HG03064 (cell line): ENCODE data around the gene TMEM51.

Source experiments
- ATAC-seq: cut with Tn5 transposase; IDR thresholded peaks from one replicate; pipeline ENCODE4 v1.9.1; 2021; ENCODE audit warnings: low read depth; ENCODE audit not compliant: unreplicated experiment

The TMEM51 gene

DNA sequence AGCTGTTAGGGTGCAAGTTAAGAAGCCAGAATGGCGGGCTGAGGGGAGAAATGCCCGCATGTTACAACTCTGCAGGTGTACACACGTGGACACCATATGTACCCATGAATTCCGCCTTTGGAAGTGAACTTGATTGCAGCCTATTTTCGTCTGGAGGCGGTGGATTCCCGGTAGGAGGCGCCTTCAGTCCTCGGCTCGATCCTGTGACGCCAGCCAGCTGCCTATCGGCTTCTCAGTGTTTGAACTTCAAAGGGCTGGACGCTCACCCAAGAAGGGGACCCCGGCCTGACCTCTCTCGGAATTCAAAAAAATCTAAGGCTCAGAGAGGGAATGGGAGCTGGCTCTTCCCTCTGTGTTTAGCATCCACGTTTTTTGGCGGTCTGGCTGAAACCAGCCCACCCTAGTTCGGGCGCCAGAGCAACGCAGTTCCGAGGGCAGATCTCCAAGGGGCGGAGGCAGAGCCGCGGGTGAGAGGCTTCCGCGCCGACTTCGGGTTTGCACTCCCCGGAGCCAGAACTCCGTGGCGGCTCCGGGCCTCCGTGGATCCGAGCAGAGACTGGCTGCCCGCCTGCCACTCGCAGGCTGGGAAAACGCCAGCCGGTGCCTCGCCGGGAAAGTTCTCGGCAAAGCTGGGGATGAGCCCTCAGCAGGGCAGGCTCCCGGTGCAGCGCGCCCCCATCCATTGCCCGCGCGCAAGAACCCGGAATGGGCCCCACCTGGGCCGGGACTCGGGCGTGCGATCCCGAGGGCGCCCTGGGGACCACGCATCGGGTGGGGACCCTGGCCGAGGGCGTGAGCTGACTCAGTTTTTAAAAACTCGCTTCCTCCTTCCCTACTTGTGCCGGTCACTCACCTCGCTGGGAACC lies 996 bp upstream of the TMEM51 start:
- no peak for ATAC-seq

DNA sequence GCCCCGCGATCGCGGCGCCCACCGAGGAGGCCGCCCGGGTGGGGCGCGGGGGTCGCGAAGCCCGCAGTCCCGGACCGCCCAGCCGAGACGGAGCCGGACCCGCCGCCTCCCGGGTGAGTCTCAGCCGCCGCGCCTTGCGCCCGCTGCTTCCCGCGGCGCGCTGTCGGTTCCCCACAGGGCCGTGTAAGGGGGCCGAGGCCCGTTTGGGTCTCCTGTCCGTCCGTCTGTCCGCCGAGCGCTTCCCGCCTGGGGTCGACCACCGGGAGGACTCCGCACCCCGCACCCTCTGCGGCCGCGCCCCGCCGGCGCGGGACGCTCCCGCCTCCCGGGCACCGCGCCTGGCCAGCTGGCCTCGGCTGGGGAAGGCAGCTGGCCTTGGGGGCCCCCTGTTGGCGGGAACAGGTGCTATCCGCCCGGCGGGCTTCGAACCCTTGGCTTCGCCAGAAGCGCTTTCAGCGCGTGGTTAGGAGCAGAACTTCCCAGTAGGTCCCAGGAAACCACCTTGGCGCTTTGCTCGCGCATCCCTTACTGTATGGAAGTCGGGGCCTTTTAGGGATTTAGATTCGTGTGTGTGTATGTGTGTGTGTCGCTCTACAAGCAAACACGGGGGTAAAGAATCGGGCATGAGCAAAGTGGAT lies 414 bp downstream of the TMEM51 start:
- no peak for ATAC-seq

DNA sequence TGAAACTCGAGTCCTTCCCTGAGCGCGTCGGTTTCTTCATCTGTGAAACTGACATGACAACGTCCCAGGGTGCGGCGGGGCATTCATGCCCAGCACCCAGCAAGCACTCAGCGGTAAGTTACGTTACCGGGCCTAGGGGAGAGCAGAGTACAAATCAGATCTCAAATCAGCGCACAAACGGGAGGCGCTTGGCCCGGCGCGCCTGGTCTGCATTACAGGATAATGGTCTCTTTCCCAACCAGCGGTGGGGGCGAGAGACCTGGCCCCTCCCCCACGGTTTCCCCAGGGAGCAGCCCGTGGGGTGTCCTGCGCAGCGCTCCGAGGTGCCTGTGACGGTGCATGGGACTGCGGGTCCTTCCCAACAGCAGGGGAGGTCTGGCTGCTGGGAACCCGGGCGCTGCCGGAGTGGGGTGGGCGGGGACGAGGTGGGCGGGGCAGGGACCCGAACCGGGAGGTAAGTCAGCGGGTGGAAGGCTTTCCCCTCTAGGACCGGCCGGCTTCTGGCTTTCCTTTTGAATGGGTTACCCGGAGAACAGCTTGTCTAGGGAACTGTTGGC lies 1.0 kb downstream of the TMEM51 start:
- no peak for ATAC-seq

DNA sequence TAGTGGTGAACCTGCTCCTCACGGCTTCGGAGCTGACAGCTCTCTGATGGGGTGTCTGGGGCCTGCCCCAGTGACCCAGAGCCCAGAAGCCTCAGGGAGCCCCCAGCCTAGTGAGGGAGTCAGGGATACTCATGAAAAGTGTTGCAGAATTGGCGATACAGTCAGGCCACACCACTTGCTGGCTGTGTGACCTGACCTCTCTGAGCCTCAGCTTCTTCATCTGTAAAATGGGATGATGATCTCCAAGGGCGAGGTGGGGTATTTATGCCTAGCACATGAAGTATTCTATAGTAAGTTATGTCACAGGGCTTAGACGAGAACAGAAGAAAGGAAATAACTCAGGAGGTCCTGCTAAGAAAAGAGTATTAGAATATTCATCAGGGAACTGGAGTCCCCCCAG lies 1.6 kb downstream of the TMEM51 start:
- ATAC-seq, result no peak

DNA sequence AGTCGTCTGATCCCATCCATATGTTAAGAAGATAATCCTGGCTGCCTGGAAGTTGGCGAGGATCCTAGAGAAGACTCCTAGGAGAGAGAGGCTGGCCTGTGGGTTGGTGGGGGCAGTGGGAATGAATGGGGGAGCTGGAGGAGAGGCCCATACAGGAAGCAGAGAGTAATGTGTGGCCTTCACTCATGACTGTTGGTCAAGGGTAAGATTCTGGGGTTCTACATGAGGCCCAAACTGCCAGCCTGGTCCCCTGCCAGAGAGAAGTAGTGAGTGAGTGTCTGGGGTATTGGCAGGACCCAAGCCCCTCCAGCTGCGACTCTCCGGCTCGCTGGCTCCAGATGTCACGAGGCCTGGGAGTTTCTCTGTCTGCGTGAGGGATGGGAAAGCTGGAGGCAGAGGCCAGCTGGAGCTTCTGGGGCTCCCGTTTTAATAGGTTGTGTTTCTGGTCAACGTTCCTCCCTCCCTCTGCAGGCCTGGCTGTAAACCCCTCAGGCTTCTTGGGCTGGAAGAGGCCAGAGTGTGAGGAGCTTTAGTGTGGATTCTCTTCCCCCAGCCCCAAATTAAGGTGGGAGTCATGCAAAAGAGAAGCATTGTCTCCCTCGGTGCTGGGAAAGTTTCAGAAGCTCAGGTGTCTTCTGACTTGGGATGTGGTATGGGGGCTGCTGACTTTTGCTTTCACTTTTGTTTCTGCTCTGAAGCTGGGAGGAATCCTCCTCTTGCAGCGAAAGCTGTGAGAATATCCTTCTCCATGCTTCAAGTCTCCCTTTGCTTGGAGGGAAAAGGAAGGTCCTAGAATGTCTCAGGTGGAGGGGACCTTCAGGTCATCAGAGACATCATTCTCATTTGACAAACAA lies 2.6 kb downstream of the TMEM51 start:
- ATAC-seq, result no peak

DNA sequence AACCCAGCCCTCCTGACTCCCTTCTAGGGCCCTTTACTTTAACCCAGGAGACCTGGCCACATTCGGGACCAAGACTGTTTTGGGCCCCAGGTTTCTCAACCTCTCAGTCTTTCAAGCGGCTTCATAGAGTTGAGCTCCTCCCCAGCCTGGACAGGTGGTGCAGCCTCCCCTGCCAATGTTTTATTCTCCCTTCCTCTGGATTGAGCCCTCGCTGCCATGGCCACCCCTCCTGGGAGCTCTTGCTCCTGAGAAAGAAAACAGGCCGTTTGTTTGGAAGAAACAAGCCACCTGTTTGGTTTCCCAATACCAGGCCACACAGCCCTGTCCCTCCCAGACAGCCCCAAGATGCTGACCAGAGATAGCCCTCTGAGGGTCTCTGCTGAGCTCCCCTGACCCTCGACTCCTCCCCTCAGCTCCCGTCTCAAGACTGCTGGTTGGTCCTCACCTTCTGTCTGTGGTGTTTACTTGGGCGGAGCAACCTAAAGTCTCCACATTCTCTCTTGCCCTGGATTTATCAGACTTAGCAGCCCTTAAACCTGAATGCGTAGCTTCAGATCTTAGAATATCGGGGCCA lies 3.3 kb downstream of the TMEM51 start:
- no peak for ATAC-seq

DNA sequence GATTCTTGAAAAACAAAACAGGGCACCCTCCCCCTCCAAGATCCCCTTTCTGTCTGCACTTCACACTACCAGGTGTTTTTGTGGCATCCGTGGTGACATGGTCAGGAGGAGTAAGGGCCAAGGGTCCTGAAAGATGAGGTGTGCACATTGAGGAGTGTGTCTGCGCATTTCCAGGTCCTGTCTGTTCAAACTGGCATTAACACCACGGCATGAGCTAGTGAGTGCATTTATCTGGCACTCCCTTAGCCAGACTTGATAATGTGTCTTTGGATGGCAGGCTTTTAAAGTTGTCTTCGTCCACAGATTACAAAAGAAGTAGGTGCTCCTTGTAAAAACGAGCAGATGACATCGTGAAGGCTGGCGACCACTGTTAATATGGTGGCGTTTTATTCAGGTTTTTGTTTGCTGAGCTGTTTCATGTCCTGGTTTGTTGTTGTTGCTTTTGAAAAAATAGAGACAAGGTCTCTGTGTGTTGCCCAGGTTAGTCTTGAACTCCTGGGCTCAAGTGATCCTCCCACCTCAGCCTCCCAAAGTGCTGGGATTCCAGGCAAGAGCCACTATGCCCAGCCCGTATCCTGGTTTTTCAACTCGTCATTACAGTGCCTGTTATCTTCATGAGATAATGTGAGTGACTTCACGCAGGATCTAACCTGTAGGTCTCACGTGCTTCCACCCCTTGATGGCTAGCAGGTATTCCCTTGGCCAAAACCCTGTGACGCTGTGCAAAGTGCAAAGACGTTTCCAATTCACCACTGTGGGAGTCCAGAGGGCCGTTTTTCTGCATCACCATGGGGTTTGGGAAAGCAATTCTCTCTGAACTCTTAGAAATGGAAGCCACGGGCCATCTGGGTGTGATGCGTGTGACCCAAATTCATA lies 4.2 kb downstream of the TMEM51 start:
- no peak for ATAC-seq

DNA sequence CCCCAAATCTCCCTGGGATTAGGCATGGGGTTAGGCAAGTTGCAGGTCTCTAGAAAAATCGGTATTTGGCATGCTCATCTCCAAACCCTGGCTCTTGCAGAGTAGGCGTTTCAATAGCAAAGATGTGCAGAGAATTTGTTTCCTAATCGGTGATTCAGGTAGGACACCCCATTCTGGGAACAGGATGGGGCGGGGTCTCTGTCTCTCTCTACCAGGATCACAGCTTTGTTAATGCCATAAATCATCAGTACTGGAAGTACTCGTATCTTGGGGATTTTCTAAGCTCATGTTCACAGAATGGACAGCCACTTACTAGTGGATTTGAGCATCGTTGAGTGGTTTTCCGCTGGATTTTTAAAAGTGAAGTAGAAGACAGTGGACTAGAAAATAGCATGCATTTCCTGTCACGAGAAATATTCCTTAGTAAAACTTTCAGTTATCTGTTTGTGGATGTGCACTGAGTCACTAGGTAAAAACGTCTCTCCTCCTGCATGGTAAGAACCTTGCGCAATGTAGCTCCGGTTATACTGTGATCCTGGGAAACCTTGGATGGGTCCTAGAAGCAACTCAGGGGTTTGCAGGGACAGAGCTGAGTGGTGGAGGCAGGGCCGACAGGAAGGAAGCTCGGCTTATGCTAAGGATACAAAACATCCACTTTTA lies 5.1 kb downstream of the TMEM51 start:
- ATAC-seq, result no peak

DNA sequence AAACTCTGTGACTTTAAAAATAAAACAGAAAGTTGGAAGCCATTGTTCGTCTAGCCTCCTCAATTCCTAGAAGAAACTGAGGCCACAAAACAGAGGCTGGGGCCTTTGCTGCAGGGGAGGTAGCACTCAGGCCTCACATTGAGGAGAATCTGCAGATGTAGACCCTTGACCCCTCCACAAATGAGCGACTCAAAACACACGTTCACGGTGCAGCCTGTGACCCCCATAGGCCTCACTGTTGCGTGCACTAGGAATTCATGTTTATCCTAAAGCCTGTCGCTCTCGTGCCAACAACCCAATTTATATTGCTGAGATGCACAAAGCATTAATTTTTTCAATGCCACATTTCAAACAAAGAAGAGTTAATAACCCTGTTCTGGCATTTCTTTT lies 5.6 kb downstream of the TMEM51 start:
- ATAC-seq, result no peak

DNA sequence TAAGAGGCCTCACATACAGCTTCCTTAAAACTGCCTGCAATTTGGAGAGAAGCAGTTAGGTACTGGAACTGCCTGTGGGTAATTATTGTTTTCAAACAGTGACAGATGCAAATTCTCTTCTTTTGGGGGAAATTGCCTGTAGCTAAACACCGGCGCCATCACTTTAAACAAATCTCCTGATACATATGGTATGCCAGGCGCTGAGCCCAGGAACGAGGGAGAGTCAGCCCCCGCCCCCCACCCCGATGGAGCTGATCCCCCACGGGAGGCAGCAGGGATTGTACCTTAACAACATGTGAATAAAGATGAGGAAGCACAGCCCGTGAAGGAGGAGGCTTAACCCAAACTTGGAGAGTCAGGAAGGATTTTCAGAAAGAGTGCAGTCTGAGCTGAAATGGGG lies 7.1 kb downstream of the TMEM51 start:
- ATAC-seq, result no peak

DNA sequence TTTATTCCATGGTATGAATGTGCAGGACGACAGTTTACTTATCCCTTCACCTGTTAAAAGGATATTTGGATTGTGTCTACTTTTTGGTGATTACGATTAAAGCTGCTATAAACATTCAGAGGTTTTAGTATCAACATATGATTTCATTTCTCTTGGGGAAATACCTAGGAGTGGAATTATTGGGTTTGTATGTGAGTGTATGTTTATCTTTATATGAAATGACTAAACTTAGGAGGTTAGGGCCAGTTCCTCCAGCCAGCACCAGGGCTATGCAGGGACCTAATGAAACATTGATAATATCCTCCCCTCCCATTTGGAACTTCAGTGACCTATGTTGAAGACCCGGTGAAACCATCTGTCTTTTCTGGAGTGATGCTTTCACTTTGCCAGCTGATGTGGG lies 13.8 kb downstream of the TMEM51 start:
- no peak for ATAC-seq

DNA sequence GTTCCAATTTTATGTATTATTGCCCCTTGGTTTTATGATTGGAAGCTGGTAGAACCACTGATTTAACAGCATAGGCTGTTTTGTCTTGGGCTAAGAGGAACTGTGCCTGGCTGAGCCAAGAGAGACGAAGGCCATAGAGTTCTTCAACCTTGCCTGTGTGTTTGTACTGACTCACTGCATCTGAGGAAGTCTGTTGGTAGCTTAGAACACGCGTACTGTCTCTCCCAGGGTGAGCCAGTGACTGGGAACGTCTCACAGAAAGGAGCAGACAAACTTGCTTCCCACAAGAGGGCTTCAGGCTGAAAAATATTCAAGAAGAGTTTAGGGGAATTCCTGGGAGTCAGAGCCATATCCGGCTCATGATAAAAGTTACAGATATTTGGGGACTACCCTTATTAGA lies 14.9 kb downstream of the TMEM51 start:
- ATAC-seq, result no peak

DNA sequence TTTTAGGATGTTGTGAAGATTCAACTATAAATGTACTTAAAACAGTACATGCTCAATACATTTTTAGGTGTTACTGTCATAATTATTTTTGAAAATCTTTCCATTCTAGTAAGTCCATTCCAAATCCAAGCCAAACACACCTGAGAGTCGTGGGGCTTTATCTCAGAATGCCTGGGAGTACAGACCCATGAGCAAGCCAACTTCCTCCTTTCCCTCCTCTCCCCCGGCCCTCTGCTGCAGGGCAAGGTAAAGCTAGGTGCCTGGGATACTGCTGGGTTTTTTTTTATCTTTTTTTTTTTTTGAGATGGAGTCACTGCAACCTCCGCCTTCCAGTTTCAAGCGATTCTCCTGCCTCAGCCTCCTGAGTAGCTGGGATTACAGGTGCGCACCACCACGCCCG lies 16.5 kb downstream of the TMEM51 start:
- no peak for ATAC-seq

DNA sequence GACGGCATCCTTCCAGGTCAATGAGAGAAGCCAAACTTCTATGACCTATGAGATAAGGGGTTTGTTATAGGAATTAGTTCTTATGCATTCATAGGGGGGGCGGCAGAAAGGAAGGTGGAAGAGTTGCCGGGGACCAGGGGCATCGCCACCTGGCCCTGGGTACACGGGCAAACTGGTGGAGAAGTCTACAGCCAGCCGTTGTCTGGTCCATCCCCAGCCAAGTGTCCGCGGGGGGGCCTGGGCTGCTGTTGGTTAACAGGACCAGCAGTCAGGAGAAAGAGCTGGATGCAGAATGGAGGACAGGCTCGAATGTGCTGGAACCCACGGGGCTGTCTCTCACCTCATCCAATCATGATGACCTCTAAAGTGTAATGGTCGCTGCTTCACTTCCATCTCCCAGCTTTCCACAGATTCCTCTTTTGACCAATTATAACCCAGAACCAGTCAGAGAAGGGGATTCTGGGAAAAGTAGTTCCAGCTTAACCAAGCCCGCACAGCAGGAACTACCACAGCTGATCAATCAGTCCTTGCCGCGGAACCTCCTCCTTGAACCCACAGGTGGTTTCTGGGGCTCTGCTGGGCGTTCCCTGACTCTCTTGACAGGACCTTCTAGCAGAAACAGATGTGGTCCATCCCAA lies 17.8 kb downstream of the TMEM51 start:
- no peak for ATAC-seq

DNA sequence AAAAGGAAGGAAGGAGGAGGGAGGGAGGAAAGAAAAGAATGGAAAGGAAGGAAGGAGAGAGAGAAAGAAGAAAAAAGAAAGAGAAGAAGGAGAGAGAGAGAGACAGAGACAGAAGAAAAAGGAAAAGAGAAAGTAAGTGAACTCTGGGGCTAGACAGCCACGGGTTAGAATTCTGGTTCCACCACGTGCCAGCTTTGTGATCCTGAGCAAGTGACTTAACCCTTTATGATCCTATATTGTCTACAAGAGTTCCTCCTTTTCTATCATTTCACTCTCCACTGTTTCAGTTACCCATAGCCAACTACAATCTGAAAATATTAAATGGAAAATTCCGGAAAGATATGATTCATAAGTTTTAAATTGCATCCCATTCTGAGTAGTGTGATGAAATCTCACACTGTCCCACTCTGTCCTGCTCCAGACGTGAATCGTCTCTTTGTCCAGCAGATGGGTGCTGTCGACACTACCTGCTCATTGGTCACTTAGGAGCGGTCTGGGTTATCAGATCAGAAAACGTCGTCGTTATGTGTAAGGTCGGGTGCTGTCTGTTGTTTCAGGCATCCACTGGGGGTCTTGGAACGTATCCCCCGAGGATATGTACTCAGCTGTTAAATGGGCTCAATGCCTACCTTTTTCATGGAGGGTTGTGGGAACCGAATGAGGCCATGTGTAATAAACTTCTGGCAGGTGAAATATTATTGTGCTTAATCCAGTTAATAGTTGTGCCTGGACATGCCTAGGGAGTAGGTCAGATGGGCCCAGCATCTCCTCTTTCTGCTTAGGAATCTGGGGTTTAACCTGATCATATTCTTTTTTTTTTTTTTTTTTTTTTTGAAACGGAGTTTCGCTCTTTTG lies 19.1 kb downstream of the TMEM51 start:
- no peak for ATAC-seq

DNA sequence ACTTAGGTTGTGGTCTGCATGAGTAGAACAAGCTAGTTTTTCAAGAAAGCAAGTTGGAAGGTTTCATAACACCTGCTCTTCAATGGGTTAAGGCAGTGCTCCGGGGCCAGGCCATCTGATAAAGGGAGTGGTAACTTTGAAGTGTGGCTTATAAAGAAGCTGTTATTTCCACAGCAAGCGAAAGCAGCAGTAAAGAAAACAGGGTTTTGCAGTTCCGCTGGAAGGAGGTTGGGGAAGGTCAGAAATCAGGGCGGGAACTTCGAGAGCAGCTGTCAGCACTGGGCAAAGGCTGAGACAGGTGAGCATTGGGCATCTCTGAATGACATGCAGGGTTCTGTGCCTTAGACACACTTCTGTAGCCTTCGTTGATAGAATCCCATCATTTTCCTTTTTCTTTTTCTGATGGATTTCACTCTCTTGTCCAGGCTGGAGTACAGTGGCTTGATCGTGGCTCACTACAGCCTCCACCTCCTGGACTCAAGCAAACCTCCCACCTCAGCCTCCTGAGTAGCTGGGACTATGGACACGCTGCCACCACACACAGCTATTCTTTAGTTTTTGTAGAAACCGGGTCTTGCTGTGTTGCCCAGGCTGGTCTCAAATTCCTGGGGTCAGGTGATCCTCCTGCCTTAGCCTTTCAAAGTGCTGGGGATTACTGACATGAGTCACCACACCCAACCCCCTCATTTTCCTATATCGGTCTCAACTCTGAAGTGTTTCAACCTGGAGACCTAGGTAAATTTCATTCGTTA lies 20.5 kb downstream of the TMEM51 start:
- ATAC-seq, result no peak

DNA sequence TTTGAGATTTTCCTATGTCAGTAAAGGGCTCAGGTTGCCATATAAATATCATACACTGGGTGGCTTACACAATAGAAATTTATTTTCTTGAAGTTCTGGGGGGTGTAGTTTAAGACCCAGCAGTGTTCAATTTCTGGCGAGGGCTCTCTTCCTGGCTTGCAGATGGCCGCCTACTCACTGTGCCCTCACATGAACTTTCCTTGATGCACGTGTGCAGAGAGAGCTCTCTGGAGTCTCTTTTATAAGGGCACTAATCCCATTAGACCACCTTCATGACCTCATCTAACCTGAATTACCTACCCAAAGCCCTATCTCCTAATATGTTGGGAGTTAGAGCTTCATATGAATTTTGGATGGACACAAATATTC lies 21.1 kb downstream of the TMEM51 start:
- ATAC-seq, result no peak
